ENCODE measurements around the gene CREBBP.
"Not testable (repeated sequence)": the region's sequence is repeated elsewhere in the genome, so short reads cannot be mapped to it uniquely, and the experiment has no call there.

GRCh38 chr16:3885999-3886398 lies 5.5 kb upstream of the CREBBP start:
- not testable (repeated sequence) for TF ChIP-seq CTCF (conservative IDR thresholded peaks at IDR 0.05; ENCODE audit: low read depth in 2 of 2); EZH2phosphoT487 (IDR thresholded peaks at IDR 0.05; ENCODE audit: unreplicated experiment); EZH2 (IDR thresholded peaks at IDR 0.05; ENCODE audit: low read depth, unreplicated experiment); JUNB (IDR thresholded peaks at IDR 0.05; ENCODE audit: unreplicated experiment); CREB1 (CRISPR knock-in tag; IDR thresholded peaks at IDR 0.05; ENCODE audit: low read depth); POLR2AphosphoS5 (IDR thresholded peaks at IDR 0.05; ENCODE audit: low read depth); ZNF331 (CRISPR knock-in tag; IDR thresholded peaks at IDR 0.05; ENCODE audit: low read depth); ETS1 (IDR thresholded peaks at IDR 0.05); STAT1 (IDR thresholded peaks at IDR 0.05; ENCODE audit: unreplicated experiment); ZNF114 (CRISPR knock-in tag; IDR thresholded peaks at IDR 0.05)
